MG63 (cell line): ENCODE results near the gene EIF5. TPM values are rescaled to one million over a fixed set of nuclear protein-coding genes. Genes with fewer than 3 reads are reported as not detected.

Experiments used
- DNase-seq: peaks from one replicate; pipeline ENCODE4 v3.0.0-alpha.2; 2020
- H3K27me3 ChIP-seq: fragments of 250-450 bp; sonication (Bioruptor Pico); 2 replicates; pipeline ENCODE4 v1.5.1; 2020; ENCODE audit warnings: mild to moderate bottlenecking, moderate library complexity
- H3K36me3 ChIP-seq: fragments of 250-450 bp; sonication (Bioruptor Pico); 2 replicates; pipeline ENCODE4 v1.5.1; 2020; ENCODE audit warnings: mild to moderate bottlenecking, moderate library complexity
- H3K4me3 ChIP-seq: fragments of 250-450 bp; sonication (Bioruptor Pico); 2 replicates; pipeline ENCODE4 v1.5.1; 2020; ENCODE audit warnings: mild to moderate bottlenecking, moderate library complexity
- H3K9me3 ChIP-seq: fragments of 250-450 bp; sonication (Bioruptor Pico); 2 replicates; pipeline ENCODE4 v1.5.1; 2020; ENCODE audit warnings: mild to moderate bottlenecking, moderate library complexity
- total RNA-seq: library from RNA; depleted of rRNA; stranded (reverse); fragments of >200 nt; shearing (Covaris generic); gene quantifications from 2 replicates; pipeline ENCODE4 v1.2.3, GENCODE V29; 2014; ENCODE audit warnings: low replicate concordance

The EIF5 gene
- total RNA-seq, 1 experiment from 2014 or later, result 180 TPM

DNA sequence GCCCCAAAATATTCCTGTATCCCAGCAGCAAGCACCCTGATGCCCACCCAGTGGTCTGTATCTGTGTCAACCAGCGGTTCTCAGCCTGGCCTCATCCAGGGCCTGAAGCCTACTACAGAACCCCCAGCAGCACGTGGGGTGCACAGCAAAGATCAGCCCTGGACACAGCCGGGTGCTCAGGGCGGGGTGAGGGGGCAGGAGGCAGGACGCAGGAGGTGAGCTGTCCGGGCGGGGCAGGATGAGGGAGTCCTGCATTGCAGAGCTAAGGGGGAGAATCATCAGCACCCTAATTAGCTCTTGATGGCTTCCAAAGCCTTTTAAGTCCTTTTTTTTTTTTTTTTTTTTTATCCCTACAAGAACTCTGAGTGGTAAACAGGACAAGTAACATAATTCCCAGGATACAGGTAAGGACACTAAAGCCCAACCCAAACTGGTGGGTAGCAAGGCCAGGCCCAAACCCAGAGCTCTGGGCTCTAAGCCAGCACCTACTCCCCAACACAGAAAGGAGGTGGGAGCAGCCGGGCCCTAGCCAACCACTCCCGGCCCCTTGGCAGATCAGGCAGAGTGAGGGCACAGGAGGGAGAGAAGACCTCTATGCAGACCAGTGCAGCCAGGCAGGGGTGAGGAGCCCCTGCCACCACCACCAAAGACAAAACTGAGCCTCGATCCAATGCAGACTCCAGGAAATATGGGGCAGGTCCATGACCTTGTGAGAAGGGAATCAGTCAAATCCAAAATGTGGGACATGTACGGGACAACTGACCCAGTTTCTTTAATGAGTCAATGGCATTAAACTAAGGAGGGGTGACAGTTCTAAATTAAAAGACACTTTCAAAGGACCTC is 32.3 kb upstream of the EIF5 start:
- no peaks in the 10 kb centered on the region for H3K27me3 ChIP-seq
- H3K36me3 ChIP-seq, result no peaks in the 10 kb centered on the region
- DNase-seq, result peak; percentile 3
- no peaks in the 10 kb centered on the region for H3K9me3 ChIP-seq
- H3K4me3 ChIP-seq, result no peak overlapping the region

- H3K4me3 ChIP-seq, result no peak overlapping the region
- H3K36me3 ChIP-seq, result no peaks in the 10 kb centered on the region
- H3K27me3 ChIP-seq, result no peaks in the 10 kb centered on the region
- no peaks in the 10 kb centered on the region for H3K9me3 ChIP-seq
- DNase-seq, result no peak
Observed at GRCh38 chr14:103302966-103303365, 31.1 kb upstream of the EIF5 start.

GRCh38 chr14:103304706-103305105 is 29.3 kb upstream of the EIF5 start:
- Histone ChIP-seq H3K4me3 (no peak overlapping the region), H3K9me3 (no peaks in the 10 kb centered on the region), H3K27me3 (no peaks in the 10 kb centered on the region), H3K36me3 (no peaks in the 10 kb centered on the region)
- DNase-seq, result no peak

GRCh38 chr14:103308717-103309616 is 25.1 kb upstream of the EIF5 start:
- H3K9me3 ChIP-seq, result no peaks in the 10 kb centered on the region
- no peaks in the 10 kb centered on the region for H3K36me3 ChIP-seq
- H3K4me3 ChIP-seq, result no peak overlapping the region
- DNase-seq, result no peak
- no peaks in the 10 kb centered on the region for H3K27me3 ChIP-seq

GRCh38 chr14:103310576-103311095 is 23.4 kb upstream of the EIF5 start:
- Histone ChIP-seq H3K4me3 (no peak overlapping the region), H3K36me3 (no peaks in the 10 kb centered on the region), H3K9me3 (no peaks in the 10 kb centered on the region), H3K27me3 (no peaks in the 10 kb centered on the region)
- DNase-seq, result no peak

DNA sequence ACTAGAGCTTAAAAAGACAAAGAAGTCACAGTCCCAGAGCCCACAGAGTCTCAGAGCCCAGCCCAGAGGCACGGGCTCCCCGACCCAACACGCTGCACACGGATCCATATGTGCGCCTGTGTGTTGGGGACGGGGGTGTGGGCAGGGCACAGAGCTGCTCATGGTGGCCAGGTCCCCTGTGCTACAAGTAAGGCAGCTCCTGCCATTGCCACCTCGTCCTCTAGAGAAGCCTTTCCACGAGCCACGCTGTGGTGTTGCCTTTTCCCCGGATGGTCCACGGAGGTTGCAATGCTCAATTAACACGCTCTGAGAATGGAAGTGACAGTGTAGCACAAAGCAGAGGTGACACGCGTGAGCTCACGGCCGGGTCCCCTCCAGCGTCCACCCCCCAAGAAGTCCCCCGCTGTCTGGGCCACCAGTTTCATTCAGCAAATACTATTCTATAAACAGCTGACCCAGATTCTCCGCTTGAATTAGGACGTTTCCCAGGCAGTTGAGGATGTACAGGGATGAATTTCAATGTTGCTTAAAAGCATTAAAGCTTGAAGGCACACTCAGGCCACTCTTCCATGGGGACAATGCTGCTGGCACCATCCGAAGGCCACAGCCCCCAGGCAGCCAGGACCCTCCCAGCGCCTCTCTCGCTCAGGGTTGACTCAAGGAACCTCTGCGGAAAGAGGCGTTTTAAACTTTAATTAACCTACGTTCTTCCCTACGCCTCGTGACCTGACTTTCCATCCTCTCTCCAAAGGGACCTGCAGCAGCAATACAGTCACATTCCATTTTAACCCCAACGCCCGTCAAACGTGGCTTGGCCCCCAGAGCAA is 22.7 kb upstream of the EIF5 start:
- no peak for DNase-seq
- Histone ChIP-seq H3K36me3 (no peaks in the 10 kb centered on the region), H3K27me3 (no peaks in the 10 kb centered on the region), H3K9me3 (no peaks in the 10 kb centered on the region), H3K4me3 (no peak overlapping the region)

DNA sequence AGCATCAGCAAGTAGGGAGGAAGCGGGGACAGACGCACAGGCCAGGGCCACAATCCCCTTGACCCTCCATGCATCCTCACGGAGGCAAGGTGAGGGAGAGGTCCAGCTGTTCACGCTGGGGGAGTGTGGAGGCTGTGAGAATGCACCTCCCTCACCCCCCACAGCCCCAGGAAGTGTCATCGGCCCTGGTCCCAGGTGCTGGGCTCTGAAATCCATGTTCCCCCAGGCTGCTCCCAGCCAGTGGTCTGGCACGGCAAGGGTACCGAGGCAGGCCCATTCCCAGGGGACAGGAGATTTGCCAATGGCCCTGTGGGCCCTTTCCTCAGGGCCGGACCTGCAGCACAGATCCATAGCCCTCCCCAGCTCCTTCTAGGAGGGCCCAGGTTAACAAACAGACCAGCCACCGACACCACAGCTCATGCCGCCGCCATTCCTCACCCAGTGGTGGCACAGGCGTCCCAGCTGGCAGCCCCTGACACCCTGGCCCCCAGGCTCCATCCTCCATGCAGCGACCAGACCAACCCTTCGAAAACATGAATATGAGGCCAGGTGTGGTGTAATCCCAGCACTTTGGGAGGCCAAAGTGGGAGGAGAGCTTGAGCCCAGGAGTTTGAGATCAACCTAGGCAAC is 21.9 kb upstream of the EIF5 start:
- H3K9me3 ChIP-seq, result no peaks in the 10 kb centered on the region
- no peak overlapping the region for H3K4me3 ChIP-seq
- no peaks in the 10 kb centered on the region for H3K36me3 ChIP-seq
- H3K27me3 ChIP-seq, result no peaks in the 10 kb centered on the region
- DNase-seq, result no peak

DNA sequence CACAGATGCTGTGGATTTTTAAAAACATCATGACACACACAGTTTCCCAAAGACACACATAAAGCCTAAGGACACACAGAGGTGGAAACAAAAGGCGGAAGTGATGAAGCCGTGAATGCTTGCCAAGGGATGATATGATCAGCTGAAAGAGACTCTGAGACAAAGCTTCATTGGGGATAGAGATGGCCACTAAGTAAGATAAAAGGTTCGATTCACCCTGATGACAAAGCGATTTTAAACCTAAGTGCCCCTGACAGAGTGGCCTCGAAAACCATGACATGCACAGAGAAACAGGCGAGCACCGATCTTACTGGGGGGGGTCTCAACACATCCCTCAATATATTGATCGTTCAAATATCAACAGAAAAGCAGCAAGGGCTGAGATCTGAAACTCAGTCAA is 20.3 kb upstream of the EIF5 start:
- Histone ChIP-seq H3K27me3 (no peaks in the 10 kb centered on the region), H3K4me3 (no peak overlapping the region), H3K36me3 (no peaks in the 10 kb centered on the region), H3K9me3 (no peaks in the 10 kb centered on the region)
- no peak for DNase-seq

DNA sequence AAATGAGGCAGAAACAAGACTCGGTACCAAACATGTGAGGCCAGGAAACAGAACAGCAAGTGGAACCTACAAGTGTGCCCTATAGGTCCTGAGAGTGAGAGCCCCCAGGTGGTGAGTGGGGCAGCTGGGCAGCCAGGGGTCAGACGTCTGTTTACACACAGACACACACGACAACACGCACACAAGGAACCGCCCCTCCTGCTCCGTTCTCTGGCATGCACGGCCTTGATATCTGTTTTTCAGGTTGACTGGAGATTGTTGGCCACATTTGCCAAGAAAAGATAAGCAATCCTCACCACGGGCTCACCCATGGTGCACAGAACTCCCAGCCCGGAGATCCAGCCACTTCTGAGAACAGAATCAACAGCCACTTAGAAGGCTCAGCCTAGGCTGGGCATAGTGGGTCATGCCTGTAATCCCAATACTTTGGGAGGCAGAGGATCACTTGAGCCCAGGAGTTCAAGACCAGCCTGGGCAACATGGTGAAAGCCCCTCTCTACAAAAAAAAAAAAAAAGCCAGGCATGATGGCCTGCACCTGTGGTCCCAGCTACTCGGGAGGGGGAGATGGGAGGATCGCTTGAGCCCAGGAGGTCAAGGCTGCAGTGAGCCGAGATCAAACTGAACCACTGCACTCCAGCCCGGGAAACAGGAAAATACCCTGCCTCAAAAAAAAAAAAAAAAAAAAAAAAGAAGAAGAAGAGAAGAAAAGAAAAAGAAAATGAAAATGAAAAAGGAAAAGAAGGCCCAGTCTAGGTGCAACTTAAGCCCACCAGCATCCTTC is 19.4 kb upstream of the EIF5 start:
- Histone ChIP-seq H3K36me3 (no peaks in the 10 kb centered on the region), H3K27me3 (no peaks in the 10 kb centered on the region), H3K9me3 (no peaks in the 10 kb centered on the region), H3K4me3 (no peak overlapping the region)
- no peak for DNase-seq

- Histone ChIP-seq H3K36me3 (no peaks in the 10 kb centered on the region), H3K4me3 (no peak overlapping the region), H3K9me3 (no peaks in the 10 kb centered on the region), H3K27me3 (no peaks in the 10 kb centered on the region)
- no peak for DNase-seq
Observed at GRCh38 chr14:103315351-103315911, 18.6 kb upstream of the EIF5 start.

DNA sequence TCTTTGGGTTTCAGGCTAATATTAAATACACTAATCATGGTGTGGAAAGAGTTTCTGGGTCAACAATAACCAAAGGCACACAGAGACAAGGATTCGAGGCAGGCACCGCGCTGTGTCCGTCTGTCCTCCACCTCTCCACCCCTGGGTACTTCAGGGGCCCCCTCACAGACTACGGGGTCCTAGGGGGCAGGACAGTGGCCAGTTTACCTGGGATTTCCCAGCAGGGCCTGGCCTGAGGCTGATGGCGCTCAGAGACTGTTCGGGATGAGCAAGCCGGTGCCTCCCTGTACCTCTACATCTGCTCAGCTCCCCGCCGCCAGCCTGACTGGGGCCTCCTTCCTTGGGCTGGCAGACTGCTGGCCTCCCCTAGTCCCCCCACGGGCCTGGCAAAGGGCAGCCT is 18.1 kb upstream of the EIF5 start:
- DNase-seq, result no peak
- Histone ChIP-seq H3K4me3 (no peak overlapping the region), H3K9me3 (no peaks in the 10 kb centered on the region), H3K36me3 (no peaks in the 10 kb centered on the region), H3K27me3 (no peaks in the 10 kb centered on the region)

GRCh38 chr14:103316721-103317121 is 17.3 kb upstream of the EIF5 start:
- Histone ChIP-seq H3K9me3 (no peaks in the 10 kb centered on the region), H3K27me3 (no peaks in the 10 kb centered on the region), H3K4me3 (no peak overlapping the region), H3K36me3 (no peaks in the 10 kb centered on the region)
- no peak for DNase-seq

GRCh38 chr14:103317251-103317650 is 16.8 kb upstream of the EIF5 start:
- Histone ChIP-seq H3K9me3 (no peaks in the 10 kb centered on the region), H3K27me3 (no peaks in the 10 kb centered on the region), H3K36me3 (no peaks in the 10 kb centered on the region), H3K4me3 (no peak overlapping the region)
- no peak for DNase-seq

- Histone ChIP-seq H3K9me3 (no peaks in the 10 kb centered on the region), H3K36me3 (no peaks in the 10 kb centered on the region), H3K4me3 (no peak overlapping the region), H3K27me3 (no peaks in the 10 kb centered on the region)
- DNase-seq, result no peak
Observed at GRCh38 chr14:103317976-103318580, 16.0 kb upstream of the EIF5 start.
